Vagina (tissue), 2 donors: ENCODE data around the gene MTSS2.

Experiments used
- CTCF ChIP-seq, 3 experiments: fragments of 450-650 bp in 2 of 3; fragments of 200-600 bp in 1 of 3; sonication (generic) in 1 of 3; IDR thresholded peaks; one replicate each; pipeline ENCODE4 v1.5.1; 2017 to 2019; ENCODE audit warnings: antibody characterized with exemption in 3 of 3, mild to moderate bottlenecking in 2 of 3, moderate library complexity in 2 of 3
- POLR2AphosphoS5 ChIP-seq, 2 donors: sonication (generic); formaldehyde crosslinking; IDR thresholded peaks; one replicate each; pipeline ENCODE4 v1.9.0; 2017; ENCODE audit warnings: antibody characterized with exemption in 2 of 2, mild to moderate bottlenecking in 2 of 2, low read depth in 1 of 2; ENCODE audit not compliant: insufficient read depth in 1 of 2

GRCh38 chr16:70691223-70692129 lies 5.6 kb upstream of the MTSS2 start:
- TF ChIP-seq CTCF (IDR thresholded peaks at IDR 0.05) (no peak), POLR2AphosphoS5 (IDR thresholded peaks at IDR 0.05; ENCODE audit: insufficient read depth in 1 of 2, low read depth in 1 of 2) (peak; percentile 49 to 82)
